CD4-positive, alpha-beta T cell treated with Interleukin-2 at 100 ng/mL for 4 hours (primary cell): ENCODE measurements around the gene PELI2.

Experiments used
- DNase-seq: peaks from one replicate; pipeline ENCODE4 v3.0.0-alpha.2; 2020; ENCODE audit warnings: low spot score

PELI2 gene

DNA sequence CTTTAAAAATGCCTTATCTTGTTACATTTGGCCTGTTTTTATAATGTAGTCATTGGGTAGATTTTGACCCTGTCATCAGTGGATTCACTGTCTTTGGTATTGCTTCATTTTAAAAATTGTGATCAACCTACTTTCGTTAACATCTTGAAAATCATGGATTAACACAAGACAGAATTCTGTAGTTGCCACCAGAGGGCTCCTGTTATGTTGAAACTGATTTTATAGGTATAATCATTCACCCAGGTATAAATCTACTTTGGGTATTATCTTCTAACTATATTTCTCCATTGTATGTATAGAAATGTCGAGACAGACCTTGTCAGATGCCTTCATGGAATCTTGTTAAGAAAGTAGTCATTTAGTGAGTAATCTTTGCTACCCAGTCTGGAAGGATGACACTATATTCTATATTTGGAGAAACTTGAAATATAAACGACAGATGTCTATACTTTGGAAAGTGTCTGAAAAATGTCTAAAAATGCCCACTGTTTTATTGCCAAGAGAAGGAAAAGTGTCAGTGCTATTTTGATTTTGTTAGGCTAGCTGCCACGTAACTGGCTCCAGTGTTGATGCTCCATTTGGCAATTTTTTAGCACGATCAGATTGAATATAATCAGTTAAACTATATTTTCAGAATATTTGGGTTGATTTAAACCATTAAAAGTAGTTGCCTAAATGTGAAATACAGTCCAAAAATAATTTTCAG is 129.4 kb downstream of the PELI2 start:
- DNase-seq, result no peak

DNA sequence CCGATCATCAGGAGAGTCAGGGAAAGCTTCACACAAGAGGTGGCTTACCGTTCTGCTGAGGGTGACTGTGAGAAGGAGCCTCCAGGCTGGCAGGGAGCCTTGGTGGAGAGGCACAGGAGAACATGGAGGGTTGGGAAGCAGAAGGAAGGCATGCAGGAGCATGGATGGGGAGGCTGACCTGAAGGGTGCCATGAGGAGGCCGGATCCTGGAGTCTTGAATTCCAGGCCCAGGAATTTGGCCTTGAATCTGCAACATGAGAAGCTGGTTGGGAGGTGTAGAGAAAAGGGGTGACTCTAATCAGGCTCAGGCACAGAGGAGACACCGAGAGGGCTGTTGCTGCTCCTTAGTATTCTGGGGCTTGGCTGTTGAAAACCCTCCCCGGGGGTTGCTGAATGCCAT is 130.2 kb downstream of the PELI2 start:
- no peak for DNase-seq

- DNase-seq, result no peak
Measured at GRCh38 chr14:56261046-56261445, 142.8 kb downstream of the PELI2 start.

DNA sequence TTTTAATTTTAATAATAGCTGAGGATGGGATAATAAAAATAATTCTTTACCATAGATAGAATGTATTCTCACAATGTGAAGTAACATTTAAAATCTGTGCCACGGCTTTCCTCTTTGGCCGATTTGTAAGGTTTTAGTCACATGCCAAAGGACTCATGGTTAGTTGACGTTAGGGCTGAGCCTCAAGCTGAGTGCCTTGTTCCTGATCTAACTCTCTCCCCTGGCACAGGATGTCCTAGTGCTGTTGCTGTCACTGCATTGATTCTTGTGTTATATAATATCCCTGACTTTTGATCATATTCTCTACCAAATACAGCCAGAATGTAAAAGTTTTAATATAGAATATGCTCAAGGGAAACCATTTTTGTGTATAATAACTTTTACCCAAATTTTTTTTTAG is 144.3 kb downstream of the PELI2 start:
- no peak for DNase-seq

DNA sequence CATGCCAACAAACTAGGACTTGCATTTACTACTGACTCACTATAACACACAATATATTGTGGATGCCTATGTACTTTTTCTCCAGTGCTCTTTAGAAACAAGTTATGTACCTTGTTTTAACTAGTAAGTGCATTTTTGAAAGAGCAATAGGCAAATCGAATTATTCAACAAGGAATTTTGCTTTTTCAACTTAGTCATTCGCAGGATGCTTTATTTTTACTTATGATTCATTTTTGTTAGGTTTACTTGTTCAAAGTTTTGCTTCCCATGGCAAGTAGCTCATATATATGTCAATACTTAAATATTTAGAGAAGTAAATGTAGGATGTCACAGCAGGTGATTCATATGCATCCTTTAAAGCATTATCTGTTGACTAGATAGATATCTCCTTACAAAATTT is 149.8 kb downstream of the PELI2 start:
- DNase-seq, result no peak

DNA sequence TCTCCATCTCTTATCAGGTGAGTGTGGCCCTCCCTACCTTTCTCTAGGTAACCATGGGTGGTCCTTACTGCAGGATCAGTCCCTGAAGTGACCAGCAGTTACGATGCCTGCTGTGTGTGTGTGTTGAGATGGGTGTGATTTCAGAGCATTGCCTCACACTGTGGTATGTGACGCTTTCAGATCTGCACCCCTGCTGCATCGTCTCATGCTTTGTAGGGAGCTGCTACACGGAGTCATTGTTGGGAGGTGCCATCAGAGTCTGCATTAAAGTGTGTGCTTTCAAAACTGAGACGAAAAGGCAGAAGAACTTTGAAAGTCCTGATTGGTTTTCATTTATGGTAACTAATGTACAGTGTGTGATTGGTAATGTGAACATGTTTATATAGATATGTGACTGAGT is 150.5 kb downstream of the PELI2 start:
- DNase-seq, result no peak

DNA sequence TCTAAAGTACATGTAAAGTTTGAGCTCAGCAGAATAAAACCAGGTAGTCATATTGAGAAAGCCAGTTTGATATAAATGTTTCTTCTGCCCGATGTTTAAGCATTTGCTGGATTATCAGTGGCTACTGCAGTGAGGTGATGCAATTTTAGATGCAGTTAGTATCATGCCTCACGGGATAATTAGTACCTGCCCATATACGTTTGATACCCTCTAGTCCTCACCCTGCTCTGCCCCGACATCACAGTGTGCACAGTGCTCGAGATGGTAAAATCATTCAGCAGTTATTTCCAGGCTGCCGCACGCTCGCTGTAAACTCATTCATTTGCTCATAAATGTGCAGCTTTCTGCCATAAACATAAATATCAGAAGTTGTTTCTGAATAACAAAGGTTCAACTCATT is 152.7 kb downstream of the PELI2 start:
- no peak for DNase-seq

- DNase-seq, result no peak
Measured at GRCh38 chr14:56271970-56272369, 153.8 kb downstream of the PELI2 start.

- no peak for DNase-seq
Measured at GRCh38 chr14:56273155-56273554, 154.9 kb downstream of the PELI2 start.

DNA sequence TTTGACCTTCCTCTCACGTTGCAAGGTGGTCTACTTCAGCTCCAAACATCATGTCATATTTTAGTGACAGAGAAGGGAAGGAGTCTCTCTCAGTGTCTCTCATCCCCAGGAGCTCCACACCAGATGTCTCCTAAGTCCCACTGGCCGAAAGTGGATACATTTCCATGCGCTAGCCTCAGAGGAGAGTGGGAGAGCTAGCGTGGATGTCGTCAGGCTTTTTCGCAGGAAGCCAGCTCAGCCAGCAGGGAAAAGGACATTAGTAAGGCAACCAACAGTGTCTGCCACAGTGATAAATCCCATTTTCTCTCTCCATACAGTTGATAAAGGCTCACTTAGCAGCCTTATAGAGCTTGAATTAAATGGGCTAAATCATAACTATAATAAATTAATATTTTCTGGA is 155.7 kb downstream of the PELI2 start:
- no peak for DNase-seq

- DNase-seq, result no peak
Measured at GRCh38 chr14:56274556-56274955, 156.3 kb downstream of the PELI2 start.

- no peak for DNase-seq
Measured at GRCh38 chr14:56276108-56276507, 157.9 kb downstream of the PELI2 start.

- no peak for DNase-seq
Measured at GRCh38 chr14:56278383-56278782, 160.2 kb downstream of the PELI2 start.

GRCh38 chr14:56280843-56281242 is 162.6 kb downstream of the PELI2 start:
- no peak for DNase-seq

- no peak for DNase-seq
Measured at GRCh38 chr14:56282179-56282578, 164.0 kb downstream of the PELI2 start.

DNA sequence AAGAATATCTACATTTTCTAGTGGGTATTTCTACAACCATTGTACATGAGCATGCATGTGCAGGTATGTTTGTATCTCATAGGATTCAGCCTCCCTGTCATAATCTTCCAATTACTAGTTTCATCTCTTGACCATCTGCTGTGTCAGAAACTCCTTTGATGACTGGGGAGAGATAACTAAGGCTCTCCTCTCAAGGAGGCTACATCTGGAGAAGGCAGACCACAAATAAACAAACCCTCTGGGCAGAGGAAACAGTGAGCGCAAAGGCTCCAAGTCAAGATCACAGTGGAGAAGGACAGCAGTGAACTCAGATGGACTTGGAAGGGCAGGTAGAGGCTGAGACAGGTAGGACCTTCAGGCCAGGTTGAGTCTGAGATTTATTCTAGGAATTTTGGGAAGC is 166.4 kb downstream of the PELI2 start:
- no peak for DNase-seq

GRCh38 chr14:56289155-56289554 is 170.9 kb downstream of the PELI2 start:
- DNase-seq, result no peak

DNA sequence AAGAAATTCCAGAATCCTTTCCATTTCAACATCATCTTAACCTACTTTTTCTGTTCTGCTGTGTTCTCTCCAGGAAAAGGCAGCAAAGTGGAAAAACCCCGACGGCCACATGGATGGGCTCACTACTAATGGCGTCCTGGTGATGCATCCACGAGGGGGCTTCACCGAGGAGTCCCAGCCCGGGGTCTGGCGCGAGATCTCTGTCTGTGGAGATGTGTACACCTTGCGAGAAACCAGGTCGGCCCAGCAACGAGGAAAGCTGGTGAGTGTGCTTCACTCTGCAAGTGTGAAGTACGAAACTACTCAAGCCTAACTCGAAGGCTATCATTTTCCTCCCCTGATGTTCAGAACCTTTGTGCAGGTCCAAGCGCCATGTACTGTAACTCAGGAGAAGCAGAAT is 172.0 kb downstream of the PELI2 start:
- DNase-seq, result no peak

GRCh38 chr14:56292970-56293369 is 174.8 kb downstream of the PELI2 start:
- DNase-seq, result no peak

DNA sequence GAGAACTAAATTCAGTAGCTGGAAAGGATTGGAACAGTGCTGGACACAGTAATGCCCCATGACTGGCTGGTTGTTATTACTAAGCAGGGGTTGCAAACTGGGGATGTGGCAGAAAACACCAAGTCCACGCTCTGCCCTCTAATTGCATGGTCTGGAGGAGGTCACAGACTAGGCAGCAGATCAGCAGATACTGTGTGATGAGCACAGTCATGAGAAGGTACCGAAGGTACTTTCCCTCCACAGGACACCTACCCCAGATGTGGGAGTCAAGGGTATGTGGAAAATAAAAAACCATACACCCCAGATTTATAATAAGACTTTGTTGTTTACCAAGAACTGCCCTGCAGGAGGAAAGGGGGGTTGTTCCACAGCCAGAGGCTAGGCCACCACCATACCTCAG is 175.3 kb downstream of the PELI2 start:
- no peak for DNase-seq

- no peak for DNase-seq
Measured at GRCh38 chr14:56294128-56294527, 175.9 kb downstream of the PELI2 start.

DNA sequence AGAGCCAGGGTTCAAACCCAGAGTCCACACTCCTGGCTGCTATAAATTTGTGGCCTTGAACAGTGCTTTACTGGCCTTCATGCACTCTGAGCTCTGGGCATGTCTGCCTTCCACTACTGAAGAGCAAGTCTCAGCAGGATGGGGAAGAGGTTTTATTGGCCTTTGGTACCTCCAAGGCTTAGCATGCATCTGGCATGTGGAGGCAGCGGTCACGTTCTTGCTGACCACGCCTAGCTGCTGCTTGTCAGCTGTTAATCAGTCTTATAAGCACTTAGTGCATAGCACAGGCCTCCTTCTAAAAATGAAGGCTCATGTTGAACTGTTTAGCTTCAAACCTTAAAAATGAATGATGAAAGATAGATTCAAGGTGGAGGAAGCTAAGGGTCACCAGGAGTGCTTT is 177.5 kb downstream of the PELI2 start:
- DNase-seq, result no peak

- no peak for DNase-seq
Measured at GRCh38 chr14:56297449-56297848, 179.2 kb downstream of the PELI2 start.

DNA sequence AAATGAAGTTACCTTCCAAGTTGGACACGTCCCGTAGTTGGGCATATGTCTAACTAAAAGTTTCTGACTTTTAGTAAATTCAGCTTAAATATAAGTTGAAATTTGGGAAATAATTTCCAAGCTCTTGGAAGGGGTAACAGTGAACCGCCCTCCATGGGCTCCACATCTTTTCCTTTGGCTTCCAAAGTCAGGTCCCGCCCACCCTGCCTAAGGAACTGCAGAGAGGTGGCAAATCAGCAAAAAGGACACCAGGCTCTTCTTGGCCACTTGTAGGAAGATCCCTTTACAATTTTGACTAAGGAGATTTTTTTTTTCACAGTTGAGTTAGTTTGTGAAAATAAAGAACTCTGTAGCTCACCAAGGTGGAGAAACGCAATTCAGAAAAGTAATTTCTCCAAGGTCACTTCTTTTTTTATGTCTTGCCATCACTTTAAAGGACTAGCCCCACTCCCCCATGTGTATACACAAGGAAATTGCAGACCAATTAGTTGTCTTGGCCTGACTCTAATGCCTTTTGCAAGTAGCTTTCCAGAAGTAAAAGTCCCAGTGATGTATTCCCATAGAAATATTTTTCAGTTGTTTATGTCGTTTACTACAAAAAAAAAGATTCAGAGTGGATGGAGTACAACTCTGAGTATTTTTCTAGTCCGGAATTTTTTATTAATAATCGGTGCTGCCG is 181.2 kb downstream of the PELI2 start:
- no peak for DNase-seq
